ENCODE measurements around the gene EFL1.

Gene EFL1

GRCh38 chr15:82117296-82117695, 145.2 kb downstream of the EFL1 start:
- DNase-seq: no peak

DNA sequence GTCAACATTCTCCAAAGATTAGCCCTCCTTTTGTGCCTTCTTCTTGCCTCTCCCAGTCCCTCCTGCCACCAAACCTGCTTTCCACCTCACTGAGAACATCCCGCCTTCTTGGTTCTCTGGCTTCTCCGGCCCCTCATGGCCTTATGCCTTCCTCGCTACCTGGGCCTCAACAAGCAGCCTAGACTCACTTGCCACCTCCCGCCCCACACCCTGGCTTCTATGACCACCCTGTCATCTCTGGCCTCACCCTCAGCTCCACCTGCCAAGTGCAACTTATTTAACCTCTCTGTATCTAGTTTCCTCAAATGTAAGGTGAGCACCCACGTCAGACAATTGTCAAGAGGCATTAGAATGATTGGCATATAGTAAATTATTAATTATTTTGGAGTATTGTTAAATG, 147.9 kb downstream of the EFL1 start:
- no peak for DNase-seq

DNA sequence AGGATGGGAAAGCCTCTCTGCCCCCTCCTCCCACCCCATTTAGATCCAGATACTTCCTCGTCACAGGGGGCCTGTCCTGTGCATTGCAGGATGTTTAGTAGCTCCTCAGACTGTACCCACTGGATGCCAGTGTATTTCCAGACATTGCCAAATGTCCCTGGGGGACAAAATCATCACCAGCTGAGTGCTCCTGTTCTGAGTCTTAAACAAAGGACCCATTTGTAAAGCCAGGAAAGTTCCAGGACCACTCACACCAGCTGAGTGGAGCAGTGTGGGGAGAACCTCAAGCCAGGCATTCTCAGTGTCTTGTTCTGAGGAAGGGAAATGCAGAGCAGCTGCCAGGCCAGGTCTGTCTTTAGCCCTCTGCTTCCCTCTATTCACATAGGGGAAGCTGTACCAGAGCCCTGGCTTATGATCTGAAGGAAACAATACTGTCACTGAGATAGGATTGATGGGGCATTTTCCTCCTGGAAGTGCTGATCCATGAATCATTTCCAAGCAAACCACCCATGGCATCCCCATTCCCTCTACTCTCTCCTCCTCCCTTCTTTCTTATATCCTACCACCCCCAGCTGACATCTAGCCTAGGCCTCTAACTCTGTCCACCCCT, 149.3 kb downstream of the EFL1 start:
- no peak for DNase-seq

DNA sequence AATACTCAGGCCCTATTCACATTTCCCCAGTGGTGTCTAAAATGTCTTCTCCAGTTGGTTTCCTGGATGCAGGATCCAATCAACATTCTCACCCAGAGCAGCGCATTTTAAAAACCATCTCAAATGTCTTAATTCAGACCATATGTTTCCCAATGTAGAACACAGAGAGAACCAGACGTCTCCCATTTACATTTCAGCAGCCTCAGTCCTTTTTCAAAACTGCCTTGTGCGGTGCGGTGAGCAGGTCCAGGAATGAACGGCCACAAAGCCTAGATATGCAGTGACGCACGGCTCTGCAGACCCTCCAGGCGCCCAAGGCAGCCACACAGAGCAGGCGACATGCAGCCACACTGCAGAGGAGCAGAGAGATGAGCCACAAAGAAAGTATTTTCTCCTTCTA, 150.6 kb downstream of the EFL1 start:
- DNase-seq: no peak

GRCh38 chr15:82110144-82110543, 152.4 kb downstream of the EFL1 start:
- no peak for DNase-seq

DNA sequence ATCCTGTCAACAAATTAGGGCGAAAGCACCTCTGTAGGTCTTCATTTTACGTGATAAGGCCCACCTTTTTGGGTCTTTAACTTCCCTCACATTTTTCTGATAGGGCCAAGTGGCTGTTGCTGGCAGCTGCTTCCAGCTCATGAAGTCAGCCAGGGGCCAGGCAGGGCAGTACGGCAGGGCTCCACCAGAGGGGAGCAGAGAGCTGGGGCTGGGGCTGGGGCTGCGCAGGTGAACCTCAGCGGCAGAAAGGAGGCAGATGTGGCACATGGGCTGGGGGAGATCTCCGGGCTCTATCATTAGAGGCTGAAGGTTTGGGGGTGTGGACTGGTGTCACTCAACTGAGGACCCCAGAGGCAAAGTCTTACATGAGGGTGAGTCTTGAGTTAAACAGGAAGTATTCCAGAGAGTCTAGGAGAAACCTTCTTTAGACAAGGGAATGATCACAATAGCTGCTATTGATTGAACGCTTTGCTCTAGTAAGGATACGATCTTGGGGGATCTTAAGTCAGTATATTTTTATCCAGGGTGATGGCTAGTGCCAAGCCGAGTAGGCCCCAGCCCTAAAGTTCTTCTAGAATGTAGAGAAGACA, 153.9 kb downstream of the EFL1 start:
- peak; percentile 42 for DNase-seq

DNA sequence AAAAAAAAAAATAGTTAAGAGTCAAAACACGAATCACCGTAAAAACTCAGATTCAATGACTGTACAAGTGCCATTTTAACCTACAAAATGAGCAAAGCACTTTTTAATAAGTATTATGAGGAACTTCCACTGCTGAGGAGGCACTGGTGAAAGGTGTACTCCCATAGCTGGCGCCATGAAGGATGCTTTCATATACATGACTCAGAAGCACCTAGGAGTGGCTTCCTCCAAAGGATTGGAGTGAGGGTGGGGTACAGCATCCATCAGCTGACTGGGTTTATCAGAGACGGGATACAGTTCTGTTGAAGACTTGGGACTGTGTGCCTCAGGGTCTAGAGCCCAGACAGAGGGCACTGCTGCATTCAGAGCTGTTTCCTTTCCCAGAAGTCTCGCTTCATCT, 155.9 kb downstream of the EFL1 start:
- no peak for DNase-seq

DNA sequence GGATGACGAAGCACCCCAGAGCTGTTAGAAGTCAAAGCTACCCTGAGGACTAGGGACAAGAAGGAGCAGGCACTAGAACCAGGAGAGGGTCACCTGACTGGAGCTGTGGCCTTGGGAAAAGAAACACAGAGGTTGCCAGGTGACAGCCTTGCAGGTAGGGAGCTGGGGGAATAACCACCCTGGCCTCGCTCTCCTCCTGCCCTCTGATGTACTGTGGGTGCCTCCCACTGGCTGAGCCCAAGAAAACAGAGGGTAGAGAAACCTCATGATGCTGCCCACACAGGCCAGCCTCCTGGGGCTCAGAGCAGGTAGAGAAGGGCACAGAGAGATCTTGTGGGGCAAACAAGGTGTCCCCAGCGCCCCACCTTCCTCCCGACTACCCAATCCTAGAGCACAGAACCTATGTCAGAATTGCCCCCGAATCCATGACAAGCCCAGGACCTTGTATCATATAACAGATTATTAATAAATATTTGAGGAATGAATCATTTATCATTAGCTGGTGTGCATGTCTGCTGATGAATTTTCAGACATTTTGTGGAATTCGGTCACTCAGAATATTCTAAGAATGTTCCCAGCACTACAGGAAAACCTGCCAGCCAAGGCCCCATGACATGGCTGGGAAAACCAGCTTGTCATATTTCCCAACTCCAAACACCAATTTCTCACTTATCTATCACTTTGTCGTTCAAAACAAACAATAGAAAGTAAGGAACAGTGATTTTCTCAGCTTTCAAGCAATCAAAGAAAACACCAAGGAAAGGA, 156.9 kb downstream of the EFL1 start:
- DNase-seq: no peak

GRCh38 chr15:82103468-82103867, 159.1 kb downstream of the EFL1 start:
- DNase-seq: no peak

GRCh38 chr15:82100111-82100929, 162.2 kb downstream of the EFL1 start:
- DNase-seq: no peak

GRCh38 chr15:82098674-82099073, 163.9 kb downstream of the EFL1 start:
- no peak for DNase-seq

DNA sequence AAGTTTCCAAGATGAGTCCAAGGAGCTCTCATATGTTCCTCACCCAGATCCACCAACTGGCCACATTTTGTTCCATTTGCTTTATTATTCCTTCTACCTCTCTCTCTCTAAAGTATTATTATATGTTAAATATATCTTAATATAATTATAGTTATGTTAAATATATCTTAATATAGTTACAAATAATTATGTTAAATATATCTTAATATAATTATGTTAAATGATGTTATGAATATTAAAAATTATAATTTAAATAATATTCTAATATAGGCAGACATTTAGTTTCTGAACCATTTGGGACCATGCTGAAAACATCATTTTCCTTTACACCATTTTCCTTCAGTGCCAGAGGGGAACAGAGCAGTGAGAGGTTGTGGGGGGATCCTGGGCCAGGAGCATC, 166.7 kb downstream of the EFL1 start:
- no peak for DNase-seq

DNA sequence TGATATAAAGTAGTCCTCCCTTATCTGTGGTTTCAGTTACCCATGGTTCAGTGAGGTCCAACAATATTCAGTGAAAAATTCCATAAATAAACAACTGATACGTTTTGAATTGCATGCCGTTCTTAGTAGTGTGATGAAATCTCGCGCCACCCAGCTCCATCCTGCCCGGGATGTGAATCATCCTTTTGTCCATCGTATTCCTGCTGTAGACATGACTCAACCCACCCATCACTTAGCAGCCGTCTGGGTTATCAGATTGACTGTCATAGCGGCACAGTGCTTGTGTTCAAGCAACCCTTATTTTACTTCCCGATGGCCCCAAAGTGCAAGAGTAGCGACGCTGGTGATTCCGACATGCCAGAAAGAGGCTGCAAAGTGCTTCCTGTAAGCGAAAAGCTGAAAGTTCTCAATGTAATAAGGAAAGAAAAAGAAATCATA, 168.7 kb downstream of the EFL1 start:
- no peak for DNase-seq

DNA sequence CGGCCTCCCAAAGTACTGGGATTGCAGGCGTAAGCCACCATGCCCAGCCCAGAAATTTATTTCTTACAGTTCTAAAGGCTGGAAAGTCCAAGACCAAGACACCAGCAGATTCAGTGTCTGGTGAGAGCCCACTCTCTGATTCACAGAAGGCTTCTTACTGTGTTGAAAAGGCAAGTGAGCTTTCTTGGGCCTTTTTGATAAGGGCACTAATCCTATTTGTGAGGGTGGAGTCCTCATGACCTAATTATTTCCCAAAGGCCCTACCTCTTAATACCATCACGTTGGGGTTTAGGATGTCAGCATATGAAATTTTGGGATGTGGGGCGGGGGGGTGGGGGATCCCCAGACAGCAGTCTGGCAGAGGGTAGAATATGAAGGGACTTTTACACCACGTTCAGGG, 169.2 kb downstream of the EFL1 start:
- no peak for DNase-seq

- DNase-seq: no peak
Measured at GRCh38 chr15:82091636-82092140, 170.8 kb downstream of the EFL1 start.

DNA sequence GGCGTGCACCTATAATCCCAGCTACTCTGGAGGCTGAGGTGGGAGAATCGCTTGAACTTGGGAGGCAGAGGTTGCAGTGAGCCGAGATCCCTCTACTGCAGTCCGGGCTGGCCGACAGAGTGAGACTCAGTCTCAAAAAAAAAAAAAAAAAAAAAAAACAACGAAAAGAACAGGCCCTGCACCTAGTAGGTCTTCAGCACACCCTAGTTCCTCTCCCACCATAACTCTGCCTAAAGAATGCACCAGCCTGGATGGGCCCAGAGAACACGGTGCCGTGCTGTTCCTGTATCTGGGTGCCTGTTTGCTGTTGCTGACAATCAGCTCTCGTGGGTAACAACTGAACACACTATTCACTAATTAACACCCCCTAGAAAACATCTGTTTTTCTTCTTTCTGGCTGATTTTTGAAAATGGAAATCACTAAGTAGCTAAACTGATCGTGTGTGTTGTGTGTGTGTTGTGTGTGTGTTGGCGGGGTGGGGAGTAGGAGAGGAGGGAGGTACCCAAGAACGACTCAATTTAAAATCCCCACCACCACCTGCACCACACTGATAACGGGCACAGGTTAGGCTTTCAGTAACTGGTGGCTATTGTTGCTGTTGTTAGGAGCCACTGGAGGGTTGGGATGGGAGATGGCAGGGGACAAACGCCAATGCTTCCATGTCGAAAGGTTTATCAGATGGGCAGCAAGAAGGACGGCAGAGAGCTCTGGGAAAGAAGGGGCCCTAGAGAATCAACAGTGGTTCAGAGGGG, 176.1 kb downstream of the EFL1 start:
- DNase-seq: no peak

DNA sequence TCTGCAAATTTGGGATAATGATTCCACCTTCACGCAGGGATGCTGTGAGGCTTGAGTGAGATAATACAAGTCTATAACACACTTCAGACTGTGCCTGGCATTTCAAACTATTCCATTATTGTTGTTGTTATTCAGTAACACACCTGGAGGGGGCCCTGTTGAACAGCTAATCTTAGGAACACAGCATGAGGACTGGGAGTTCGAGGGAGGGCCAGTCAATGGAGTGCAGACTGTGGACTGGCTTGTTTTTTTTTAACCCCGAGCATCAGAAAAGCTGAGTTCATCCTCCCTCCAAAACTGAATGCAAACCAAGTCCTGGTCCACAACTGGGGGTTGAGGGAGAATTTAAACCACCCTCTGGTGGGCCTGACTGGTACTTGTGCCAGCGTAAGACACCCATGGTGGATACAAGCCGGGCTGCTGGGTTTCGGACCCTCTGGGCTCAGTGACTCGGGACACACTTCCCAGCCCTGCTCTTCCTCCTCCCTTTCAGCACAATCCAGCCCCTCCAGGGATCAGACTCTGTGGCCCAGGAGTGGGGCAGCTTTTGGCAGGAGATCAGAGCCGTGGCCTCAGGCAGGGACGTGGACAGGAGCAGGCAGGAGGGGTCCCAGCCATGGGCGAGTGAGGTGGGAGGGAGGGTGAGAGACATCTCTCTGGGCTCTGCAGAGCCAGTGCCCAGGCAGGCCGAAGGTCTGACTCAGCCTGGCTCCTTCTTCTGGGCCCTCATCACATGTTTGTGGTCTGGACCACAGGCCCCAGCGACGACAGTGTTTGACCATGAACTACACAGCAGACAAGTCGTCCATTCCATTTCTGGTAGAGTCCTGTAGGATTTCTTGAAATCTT, 180.4 kb downstream of the EFL1 start:
- no peak for DNase-seq

GRCh38 chr15:82080774-82081173, 181.8 kb downstream of the EFL1 start:
- DNase-seq: no peak

Data from CD4-positive, alpha-beta T cell treated with Interleukin-15 for 1 hour (primary cell).